GM15510 (cell line): Measurements from ENCODE around the gene BAIAP2.

Source experiments
- POLR2A ChIP-seq: IDR thresholded peaks from 3 replicates; pipeline ENCODE4 v1.6.1; 2011; ENCODE audit warnings: borderline replicate concordance; ENCODE audit not compliant: insufficient read length; ENCODE audit errors: extremely low read depth

Gene BAIAP2

DNA sequence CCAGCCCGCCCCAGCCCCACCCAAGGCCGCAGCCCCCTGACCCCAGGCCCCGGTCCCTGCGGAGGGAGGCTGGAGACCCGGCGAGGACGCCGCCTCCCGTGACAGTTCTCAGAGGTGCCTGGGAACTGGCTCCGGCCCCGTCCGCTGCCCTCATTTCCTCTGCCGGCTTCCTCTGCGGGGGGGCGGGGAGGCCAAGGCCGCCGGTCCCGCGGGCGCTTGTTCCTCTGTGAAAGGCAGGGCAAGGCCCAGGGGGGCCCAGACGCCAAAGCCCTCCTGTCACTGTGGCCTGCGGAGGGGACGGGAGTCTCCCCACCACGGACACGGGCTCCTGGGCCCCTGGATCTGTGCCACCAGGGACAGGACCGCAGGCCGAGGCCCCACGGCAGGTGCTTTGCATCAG, 125.4 kb downstream of the BAIAP2 start:
- TF ChIP-seq POLR2A: no peak

GRCh38 chr17:81160747-81161453, 125.9 kb downstream of the BAIAP2 start:
- no peak for TF ChIP-seq POLR2A

DNA sequence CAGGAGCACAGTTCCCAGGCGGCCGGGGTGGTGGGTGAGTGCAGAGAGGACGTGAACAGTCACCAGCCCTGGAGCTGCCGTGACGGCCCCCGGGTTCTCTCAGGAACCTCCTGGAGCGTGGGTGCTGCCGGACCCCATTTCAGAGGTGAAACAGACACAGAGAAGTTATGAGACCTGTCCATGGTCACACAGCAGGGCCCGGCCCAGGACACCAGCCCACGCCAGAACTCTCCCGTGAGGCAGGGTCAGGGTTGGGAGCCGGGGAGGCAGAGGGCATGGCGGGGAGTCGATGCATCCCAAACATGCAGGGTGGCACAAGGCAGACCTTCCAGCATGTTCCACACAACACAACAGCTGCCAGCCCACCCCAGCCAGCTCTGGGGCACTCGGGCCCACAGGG, 126.6 kb downstream of the BAIAP2 start:
- TF ChIP-seq POLR2A: no peak

DNA sequence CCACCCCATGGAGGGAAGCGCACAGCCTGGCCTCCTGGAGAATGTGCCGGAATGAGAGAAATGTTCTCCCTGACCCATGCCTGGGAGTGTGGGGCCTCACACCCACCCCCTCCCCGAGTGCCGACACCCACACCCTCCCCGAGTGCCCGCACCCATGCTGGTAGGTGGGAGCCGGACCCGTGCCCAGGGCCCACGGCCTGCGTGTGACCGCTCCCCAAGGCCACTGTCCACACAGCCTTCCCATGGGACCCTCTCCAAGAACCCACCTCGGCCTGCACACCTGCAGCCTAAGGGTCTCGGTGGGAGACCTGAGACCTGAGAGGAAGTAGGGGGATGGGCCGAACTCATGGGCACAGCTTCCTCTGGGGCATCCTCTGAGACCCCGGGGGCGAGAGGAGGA, 127.0 kb downstream of the BAIAP2 start:
- TF ChIP-seq POLR2A: no peak

DNA sequence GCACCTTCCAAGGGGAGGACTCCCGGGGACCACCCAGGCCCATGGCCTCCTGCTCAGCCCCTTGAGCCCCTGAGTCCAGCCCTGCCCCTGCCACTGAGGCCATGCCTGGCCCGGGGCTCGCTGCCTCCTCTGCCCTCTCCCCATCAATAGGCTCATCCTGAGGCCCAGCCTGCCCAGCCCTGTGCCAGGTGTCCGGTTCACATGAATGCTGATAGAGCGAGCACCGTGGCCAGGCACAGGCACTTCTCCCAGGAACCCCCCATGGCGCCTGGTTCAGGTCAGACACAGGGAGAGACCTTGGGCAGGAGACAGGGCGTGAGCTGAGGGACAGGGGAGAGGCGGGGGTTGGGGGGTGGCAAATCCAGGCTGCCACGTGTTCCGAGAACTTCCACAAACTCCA, 127.5 kb downstream of the BAIAP2 start:
- no peak for TF ChIP-seq POLR2A

DNA sequence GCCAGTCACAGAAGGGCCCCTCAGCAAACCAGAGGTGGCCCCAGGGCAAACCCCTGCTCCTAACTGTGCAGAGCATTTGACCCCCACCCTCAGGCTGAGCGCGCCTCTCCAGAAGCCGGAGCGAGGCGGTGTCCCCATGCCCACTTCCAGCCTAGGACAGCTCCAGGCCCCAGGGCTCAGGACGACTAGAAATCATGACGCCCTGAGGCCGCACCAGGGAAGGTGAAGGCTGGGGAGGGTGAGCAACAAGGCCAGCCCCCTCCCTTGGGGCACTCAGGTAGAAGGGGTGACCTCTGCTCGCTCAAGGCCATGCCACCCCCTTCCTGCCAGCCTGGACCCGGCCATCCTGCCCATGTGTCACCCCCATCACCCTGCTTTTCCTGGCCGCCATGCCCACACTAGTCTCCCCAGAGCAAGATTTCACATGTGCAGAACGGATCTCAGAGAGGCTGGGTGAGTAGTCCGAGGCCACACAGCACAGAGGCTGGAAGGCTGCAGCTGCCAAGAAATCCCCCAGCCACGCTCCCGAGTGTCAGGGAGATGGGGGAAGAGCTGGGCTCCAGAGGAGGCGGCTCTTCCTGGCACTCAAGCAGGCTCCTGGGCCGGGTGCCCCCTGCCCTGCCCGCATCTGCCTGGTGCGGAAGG, 128.2 kb downstream of the BAIAP2 start:
- TF ChIP-seq POLR2A: no peak

DNA sequence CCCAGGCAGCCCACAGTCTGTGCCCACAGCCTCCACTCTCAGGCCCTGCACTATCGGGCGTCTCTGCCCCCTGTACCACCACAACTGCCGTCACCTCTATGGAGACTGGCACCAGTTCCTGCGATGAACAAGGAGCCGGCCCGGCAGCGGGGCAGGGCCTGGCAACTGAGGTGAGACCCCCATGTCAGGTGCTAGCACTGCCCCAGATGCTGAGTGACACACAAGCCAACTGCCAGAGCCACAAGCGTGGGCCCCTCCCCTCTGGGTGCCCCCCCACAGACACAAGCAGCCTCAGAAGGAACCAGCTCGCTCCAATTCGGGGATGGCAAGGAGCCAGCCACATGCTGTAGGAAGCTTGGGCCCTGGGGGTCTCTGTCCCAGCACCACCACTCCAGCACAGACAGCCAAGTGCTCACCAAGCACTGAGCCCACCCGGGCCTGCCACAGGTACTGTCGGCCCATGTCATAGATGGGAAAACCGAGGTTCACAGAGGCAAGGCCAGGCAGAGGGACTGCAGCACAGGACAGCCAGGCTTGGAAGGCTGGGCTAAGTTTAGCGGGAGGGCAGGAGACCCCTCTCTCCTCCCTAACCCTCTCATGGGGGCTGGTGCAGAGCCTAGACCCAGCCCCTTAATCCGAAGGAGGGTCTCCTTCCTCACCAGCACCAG, 128.9 kb downstream of the BAIAP2 start:
- no peak for TF ChIP-seq POLR2A

DNA sequence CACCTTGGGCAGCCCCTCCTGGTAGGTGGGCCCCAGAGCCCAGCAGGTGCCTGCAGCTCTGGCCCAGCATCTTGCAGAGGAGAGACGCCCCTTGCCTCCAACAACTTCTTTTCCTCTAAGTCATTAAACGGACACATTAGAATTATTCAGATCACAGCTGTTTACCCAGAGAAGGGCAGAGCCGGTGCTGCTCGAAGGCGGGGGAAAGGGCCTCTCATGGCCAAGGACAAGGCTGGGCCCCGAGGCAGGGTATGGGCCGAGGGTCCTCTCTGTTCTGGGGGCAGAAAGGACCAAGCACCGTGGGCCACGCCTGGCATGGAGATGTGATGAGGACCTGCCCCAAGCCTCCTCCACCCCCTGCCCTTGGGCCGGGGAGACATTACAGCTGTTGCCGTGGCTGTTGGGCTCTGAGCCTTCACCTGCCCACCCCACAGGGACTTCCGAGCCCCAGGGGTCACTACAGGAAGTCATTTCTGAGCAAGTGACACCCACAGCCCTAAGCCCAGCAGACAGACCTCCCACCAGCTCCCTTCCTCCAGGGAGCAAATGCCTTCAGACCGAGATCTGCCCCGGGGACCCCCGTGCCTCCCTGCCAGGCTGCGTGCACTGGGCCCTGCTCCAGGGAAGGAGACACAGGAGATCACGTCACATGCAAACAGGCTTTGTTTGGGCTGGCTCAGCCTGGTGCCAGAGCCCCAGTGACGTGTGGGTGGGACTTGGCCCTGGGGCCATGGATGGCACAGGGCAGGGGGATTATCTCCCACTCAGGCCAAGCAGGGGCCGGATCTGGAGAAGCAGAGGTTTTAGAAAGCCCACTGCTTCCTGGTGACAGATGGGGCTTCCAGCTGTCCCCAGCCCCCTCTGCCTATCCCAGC, 129.7 kb downstream of the BAIAP2 start:
- TF ChIP-seq POLR2A: no peak

DNA sequence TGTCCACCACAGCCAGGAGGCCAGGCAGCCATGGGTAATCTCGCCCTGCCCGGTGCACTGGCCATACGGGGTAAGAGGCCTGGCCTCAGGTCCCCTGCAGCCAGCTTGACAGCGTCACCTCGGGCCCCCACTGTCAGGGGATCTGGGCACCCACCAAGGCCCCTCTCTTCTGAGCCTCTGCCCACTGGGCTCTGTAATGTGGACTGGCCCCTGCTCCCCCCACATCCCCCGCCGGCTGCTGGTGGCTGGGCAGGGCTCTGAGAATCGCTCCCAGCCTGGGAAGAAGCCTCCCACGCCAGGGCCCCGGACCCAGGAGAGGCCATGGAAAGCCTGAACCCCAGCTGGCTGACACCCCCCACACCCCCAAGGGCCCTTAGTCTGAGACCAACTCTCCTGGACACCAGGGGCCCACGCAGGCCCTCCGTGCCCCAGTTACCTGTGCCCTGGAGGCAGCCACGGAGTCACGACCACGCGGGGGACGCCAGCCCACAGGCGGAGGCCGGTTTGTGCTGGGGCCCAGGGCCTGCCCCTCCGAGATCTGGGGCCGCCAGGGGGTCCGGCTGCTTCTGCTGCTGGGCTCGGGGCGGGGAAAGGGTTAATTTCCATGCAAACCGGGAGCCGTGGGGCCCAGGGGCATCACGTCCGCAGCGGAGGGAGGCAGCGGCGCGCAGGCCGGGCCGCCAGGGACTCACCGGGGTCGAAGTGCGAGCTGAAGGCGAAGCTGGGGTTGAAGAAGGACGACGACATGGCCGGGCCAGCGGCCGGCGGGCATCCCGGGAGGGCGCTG, 130.5 kb downstream of the BAIAP2 start, which contains the start of gene PVALEF:
TSS of gene PVALEF (plus strand) at position 262 of the 787 bp plus-strand sequence. CDS start 15,720 bp downstream, outside the sequence.
- no peak for TF ChIP-seq POLR2A

DNA sequence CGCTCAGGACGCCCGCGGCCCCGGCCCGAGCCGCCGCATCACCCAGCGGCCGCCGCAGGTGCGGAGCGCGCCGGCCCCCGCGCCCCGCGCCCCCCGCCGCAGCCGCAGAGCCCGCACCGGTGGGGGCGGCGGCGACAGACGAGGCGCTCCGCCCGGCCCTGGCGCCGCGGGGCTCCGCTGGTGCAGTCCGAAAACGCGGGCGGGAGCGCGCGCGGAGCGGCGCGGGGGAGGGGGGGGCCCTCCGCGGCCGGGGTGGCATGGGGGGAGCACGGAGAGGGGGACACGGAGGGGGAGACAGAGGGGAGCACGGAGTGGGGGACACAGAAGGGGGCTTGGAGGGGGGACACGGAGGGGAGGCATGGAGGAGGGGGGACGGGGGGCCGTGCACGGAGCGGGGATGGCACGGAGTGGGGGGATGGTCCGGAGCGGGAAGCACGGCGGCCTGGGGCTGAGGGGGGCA, 131.1 kb downstream of the BAIAP2 start, which contains the start of gene AATK:
TSS of gene AATK (minus strand) at position 189 of the 460 bp plus-strand sequence. CDS start 229 bp downstream, outside the sequence.
- TF ChIP-seq POLR2A: no peak
